Activated T-helper 1 cell treated with anti-CD3 and anti-CD28 coated beads, Interleukin-12 subunit alpha, Interleukin-12 subunit beta, Interleukin-2, Interleukin-4 antibody, amounts not matched to agents 30 ng/mL and 10 ng/mL and 1 ng/mL, durations not matched to agents 14 hours and 24 hours and 36 hours (primary cell): ENCODE measurements around the gene LRRC75A. TPM values are rescaled to one million over a fixed set of nuclear protein-coding genes. Genes with fewer than 3 reads are reported as not detected.
"Not testable (repeated sequence)": the region's sequence is repeated elsewhere in the genome, so short reads cannot be mapped to it uniquely, and the experiment has no call there.

Experiments
- DNase-seq: peaks from one replicate; pipeline ENCODE4 v3.0.0; 2021; ENCODE audit warnings: low spot score
- H3K27ac Mint-ChIP-seq: one replicate; pipeline ENCODE4 v1.8.0; 2021; ENCODE audit warnings: mild to moderate bottlenecking, mixed read lengths
- H3K27me3 Mint-ChIP-seq: one replicate; pipeline ENCODE4 v1.8.0; 2022; ENCODE audit warnings: mild to moderate bottlenecking, moderate library complexity, mixed read lengths; ENCODE audit not compliant: insufficient read depth
- H3K36me3 Mint-ChIP-seq: one replicate; pipeline ENCODE4 v1.8.0; 2021; ENCODE audit warnings: low read depth, mixed read lengths
- H3K4me1 Mint-ChIP-seq: one replicate; pipeline ENCODE4 v1.8.0; 2021; ENCODE audit warnings: low read depth, mixed read lengths
- H3K4me3 Mint-ChIP-seq: one replicate; pipeline ENCODE4 v1.8.0; 2021; ENCODE audit warnings: mild to moderate bottlenecking, moderate library complexity, mixed read lengths
- H3K9me3 Mint-ChIP-seq: one replicate; pipeline ENCODE4 v1.8.0; 2021; ENCODE audit warnings: mixed read lengths
- intact Hi-C: fragments of 100-400 bp; cut with micrococcal nuclease; formaldehyde crosslinking; loops from one replicate; pipeline ENCODE4 v1.15.1; 2024
- total RNA-seq: library from RNA; stranded (reverse); gene quantifications from 2 replicates; pipeline ENCODE4 v1.2.3, GENCODE V29; 2022

The LRRC75A gene
- total RNA-seq, 1 donor from 2014 or later: 1.6 TPM

- Mint-ChIP-seq H3K4me1 (peaks cover 26% of the 10 kb centered on the region), H3K27ac (peak overlapping the region; percentile 61), H3K4me3 (no peak overlapping the region), H3K9me3 (no peaks in the 10 kb centered on the region), H3K36me3 (peaks cover 38% of the 10 kb centered on the region), H3K27me3 (no peaks in the 10 kb centered on the region)
- intact Hi-C loops: no loop called here
- no peak for DNase-seq
Measured at GRCh38 chr17:16449121-16449570, 42.8 kb downstream of the LRRC75A start.

DNA sequence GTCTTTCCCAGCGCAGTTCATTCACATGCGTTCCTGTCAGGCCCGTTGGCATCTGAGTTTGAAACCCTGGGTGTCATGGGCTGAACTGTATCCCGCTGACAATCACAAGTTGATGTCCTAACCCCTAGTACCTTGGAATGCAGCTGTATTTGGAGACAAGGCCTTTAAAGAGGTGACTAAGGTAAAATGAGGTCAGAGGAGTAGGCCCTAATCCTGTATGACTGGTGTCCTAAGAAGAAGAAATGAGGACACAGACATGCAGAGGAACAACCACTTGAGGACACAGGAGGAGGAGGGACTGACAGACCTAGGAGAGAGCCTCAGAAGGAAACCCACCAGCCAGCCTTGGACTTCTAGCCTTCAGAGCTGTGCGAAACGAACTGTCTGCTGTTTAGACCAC is 43.5 kb downstream of the LRRC75A start:
- intact Hi-C loops: no loop called here
- peak overlapping the region; percentile 50 for H3K27ac Mint-ChIP-seq
- peaks cover 37% of the 10 kb centered on the region for H3K36me3 Mint-ChIP-seq
- H3K4me1 Mint-ChIP-seq: peaks cover 24% of the 10 kb centered on the region
- no peaks in the 10 kb centered on the region for H3K9me3 Mint-ChIP-seq
- DNase-seq: no peak
- H3K27me3 Mint-ChIP-seq: no peaks in the 10 kb centered on the region
- H3K4me3 Mint-ChIP-seq: no peak overlapping the region

DNA sequence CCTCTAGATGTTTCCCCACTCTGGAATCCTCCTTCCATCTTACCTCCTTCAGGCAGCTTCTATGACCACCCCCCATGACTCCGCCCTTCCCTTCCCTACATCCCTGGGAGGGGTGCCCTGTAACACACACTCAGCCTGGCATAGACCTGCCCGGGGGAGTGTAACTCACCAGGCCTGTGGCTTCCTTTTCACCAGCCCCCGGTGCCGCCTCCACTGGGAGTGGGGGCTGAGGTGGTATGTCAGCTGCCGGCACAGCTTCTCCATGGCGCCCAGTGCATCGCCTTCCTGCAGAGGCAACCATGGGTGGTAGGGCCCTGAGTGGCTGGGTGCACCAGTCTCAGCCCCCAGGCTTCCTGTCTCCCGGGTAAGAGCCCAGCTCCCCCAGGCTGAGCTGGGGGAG is 44.3 kb downstream of the LRRC75A start:
- Mint-ChIP-seq H3K4me3 (no peak overlapping the region), H3K36me3 (peaks cover 40% of the 10 kb centered on the region), H3K27ac (no peak overlapping the region), H3K9me3 (no peaks in the 10 kb centered on the region), H3K4me1 (peaks cover 24% of the 10 kb centered on the region), H3K27me3 (no peaks in the 10 kb centered on the region)
- intact Hi-C loops: no loop called here
- DNase-seq: no peak

DNA sequence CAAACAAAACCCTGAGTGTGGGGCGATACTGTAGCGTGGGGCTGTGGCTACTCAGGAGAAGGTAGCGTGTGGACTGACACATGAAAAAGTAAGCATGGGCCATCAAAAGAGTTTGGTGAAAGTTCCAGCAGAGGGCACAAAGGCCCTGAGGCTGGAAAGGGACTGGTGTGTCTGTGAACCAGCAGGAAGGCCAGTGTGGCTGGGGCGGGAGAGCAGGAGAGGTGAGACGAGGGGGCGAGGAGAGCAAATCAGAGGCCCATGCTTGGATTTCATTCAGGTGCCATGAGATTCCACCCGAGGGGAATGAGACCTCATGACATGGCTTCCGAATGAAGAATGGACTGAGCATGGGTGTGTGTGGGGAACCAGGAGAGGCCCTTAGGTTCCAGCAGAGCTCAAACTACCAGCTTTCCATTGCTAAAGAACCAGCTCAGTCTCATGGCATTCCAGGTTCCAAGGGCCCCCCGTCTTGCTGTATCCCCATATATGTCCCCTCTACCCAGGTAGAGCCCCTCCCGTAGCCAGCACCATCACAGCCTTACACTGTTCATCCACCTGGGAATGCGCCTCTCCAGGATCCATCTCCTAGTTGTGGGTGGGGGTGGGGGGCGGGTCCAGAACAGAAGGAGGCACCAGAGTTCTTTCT is 45.5 kb downstream of the LRRC75A start:
- no peak overlapping the region for H3K27ac Mint-ChIP-seq
- peaks cover 52% of the 10 kb centered on the region for H3K36me3 Mint-ChIP-seq
- no peak for DNase-seq
- H3K4me1 Mint-ChIP-seq: peaks cover 36% of the 10 kb centered on the region
- H3K27me3 Mint-ChIP-seq: no peaks in the 10 kb centered on the region
- no peaks in the 10 kb centered on the region for H3K9me3 Mint-ChIP-seq
- no peak overlapping the region for H3K4me3 Mint-ChIP-seq
- intact Hi-C loops: no loop called here

GRCh38 chr17:16444258-16444886 is 47.6 kb downstream of the LRRC75A start:
- Mint-ChIP-seq H3K9me3 (no peaks in the 10 kb centered on the region), H3K4me3 (no peak overlapping the region), H3K27me3 (no peaks in the 10 kb centered on the region), H3K36me3 (peaks cover 65% of the 10 kb centered on the region), H3K4me1 (peaks cover 47% of the 10 kb centered on the region), H3K27ac (peak overlapping the region; percentile 55)
- DNase-seq: no peak
- intact Hi-C loops: no loop called here

- Mint-ChIP-seq H3K27ac (no peak overlapping the region), H3K4me3 (no peak overlapping the region), H3K4me1 (peaks cover 40% of the 10 kb centered on the region), H3K27me3 (no peaks in the 10 kb centered on the region), H3K36me3 (peaks cover 61% of the 10 kb centered on the region), H3K9me3 (no peaks in the 10 kb centered on the region)
- DNase-seq: no peak
- intact Hi-C loops: no loop called here
Measured at GRCh38 chr17:16443511-16444257, 48.3 kb downstream of the LRRC75A start.

DNA sequence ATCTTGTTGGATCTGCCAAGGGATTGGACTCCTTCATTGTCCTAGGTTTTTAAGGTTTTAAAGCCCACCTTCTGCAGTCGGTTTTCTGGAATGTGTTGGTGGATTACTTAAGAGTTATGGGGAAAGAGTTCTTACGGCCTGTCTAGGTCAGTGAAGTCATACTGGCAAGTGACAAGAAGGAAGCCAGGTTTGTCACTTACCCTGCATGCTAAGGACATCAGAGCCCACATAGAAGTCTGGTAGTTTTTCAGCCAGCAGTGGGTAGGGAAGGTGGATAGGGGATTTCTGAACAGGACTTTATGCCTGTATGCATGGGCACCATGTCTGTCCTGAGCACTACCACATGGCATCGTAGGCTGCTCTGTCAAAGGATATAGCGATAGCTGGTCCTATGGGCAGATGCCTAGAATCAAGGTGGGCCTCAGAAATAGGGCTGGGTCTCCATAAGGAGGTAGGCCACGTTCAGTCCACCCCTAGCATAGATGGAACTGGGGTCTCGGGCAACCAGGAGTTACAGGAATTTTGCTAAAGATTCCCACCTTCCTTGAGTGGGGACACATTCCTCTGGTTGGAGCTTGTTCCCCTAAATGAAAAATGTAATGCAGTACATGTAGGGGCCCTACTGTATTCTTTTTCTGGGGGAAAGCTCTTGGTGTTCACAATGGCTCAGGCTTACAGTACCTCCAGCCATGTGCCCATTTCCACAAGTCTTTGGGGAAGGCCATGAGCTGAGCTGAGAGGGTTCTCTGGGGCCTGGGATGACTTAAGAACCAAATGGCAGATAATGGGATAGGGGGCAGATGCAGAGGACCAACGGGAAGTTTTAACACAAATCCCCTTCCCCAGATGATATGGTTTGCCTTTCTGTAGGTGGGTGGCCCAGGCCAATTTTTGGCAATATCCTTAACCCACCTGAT is 49.1 kb downstream of the LRRC75A start:
- Mint-ChIP-seq H3K36me3 (peaks cover 55% of the 10 kb centered on the region), H3K4me1 (peaks cover 44% of the 10 kb centered on the region), H3K27me3 (no peaks in the 10 kb centered on the region), H3K27ac (peak overlapping the region; percentile 73), H3K9me3 (no peaks in the 10 kb centered on the region), H3K4me3 (peak overlapping the region; percentile 99)
- intact Hi-C loops: no loop called here
- DNase-seq: no peak

- intact Hi-C loops: no loop called here
- Mint-ChIP-seq H3K27ac (peak overlapping the region; percentile 73), H3K4me1 (peaks cover 48% of the 10 kb centered on the region), H3K9me3 (no peaks in the 10 kb centered on the region), H3K36me3 (peaks cover 53% of the 10 kb centered on the region), H3K27me3 (no peaks in the 10 kb centered on the region), H3K4me3 (peak overlapping the region; percentile 99)
- no peak for DNase-seq
Measured at GRCh38 chr17:16442141-16442540, 49.9 kb downstream of the LRRC75A start.

DNA sequence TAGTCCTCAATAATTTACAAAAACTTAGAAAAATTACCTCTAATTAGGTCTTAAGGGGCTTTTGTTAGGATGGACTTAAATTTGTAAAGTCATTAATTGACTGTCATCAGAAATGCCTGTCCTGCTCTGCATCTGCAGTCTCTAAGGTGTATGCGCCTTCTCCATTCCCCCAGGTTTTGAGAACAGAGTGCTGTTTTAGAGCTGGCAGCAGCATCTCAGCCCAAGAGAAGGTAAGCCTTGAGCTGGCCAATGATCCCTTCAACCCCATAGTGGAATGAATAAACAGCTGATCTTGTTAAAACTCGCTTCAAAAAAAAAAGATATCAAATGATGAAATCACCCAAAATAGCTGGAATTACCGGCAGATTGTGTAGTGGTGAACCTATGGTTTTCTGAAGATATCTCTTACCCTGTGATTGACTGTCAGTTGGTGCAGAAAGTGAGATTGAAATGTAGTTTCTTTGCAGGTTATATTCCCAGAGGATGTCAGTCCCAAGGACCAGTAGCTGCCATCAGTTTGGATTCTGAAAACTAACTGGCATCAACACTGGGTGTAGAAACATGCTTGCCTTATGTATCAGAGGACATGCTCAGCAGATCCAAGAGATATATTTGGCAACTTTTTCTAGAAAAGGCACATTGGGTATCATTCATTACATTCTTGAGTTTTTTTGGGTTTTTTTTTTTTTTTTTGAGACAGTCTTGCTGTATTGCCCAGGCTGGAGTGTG is 50.9 kb downstream of the LRRC75A start:
- peak overlapping the region; percentile 99 for H3K4me3 Mint-ChIP-seq
- H3K4me1 Mint-ChIP-seq: peaks cover 55% of the 10 kb centered on the region
- intact Hi-C loops: no loop called here
- DNase-seq: no peak
- no peaks in the 10 kb centered on the region for H3K9me3 Mint-ChIP-seq
- peak overlapping the region; percentile 73 for H3K27ac Mint-ChIP-seq
- peaks cover 49% of the 10 kb centered on the region for H3K36me3 Mint-ChIP-seq
- no peaks in the 10 kb centered on the region for H3K27me3 Mint-ChIP-seq

DNA sequence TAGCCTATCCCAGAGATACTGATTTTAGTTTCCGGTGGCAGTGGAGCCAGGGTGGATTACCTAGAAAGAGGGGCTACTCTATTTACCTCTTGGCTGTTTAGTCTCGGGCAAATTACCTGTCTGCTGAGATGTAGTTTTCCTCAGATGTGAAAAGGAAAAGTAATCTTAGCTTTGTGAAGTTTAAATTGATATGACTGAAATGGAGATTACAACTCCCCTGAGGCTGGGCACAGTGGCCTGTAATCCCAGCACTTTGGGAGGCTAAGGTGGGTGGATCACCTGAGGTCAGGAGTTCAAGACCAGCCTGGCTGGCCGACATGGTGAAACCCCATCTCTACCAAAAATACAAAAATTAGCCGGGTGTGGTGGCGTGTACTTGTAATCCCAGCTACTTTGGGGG is 51.6 kb downstream of the LRRC75A start:
- DNase-seq, H3K27me3 Mint-ChIP-seq, H3K9me3 Mint-ChIP-seq, intact Hi-C loops: not testable (repeated sequence)
- Mint-ChIP-seq H3K4me3 (peak overlapping the region; percentile 99), H3K36me3 (peaks cover 48% of the 10 kb centered on the region), H3K27ac (peak overlapping the region; percentile 98), H3K4me1 (peaks cover 61% of the 10 kb centered on the region)

DNA sequence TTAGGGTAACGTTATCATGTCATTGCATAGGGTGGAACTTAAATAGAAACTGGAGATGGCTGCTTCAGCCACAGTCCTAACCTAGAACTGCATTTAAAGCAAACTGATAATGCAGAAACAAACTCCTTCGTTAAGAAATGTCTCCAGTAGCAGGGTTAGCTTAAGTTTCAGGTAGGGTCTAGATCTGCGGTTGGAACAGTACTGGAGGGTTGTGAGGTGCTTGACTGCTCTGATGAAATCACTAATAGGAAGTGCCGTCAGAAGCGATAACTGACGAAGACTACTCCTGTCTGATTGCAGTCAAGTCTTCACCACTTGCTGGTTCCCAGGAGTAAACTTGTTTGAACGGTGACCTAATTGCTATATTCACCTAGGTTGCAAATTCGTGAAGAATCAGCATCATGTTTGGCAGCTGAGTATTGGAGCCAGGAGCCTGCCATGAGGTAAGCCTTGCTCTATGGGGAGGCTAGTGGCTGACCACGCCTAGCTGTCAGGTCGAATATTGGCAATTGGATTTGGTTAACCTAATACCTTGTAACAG is 52.1 kb downstream of the LRRC75A start:
- Mint-ChIP-seq H3K4me1 (peaks cover 61% of the 10 kb centered on the region), H3K36me3 (peaks cover 48% of the 10 kb centered on the region), H3K27ac (peak overlapping the region; percentile 98), H3K27me3 (no peaks in the 10 kb centered on the region), H3K4me3 (peak overlapping the region; percentile 99), H3K9me3 (no peaks in the 10 kb centered on the region)
- intact Hi-C loops: loop anchor here (2.0 to 10.0 kb wide), 3 partner anchors 87 to 411 kb away; partner anchors contain the start of genes CENPV, NCOR1 and PIGL
- DNase-seq: no peak
